GM12878 (cell line): ENCODE results near the gene ANKRD28. TPM values are rescaled to one million over a fixed set of nuclear protein-coding genes. Genes with fewer than 3 reads are reported as not detected.

ENCODE experiments used
- ATAC-seq: fragments of 200-7000 bp; cut with Tn5 transposase; 3 replicates; pipeline ENCODE4 v1.9.1; 2020; ENCODE audit warnings: mild to moderate bottlenecking, moderate library complexity
- BruUV-seq: library from RNA; stranded (reverse); fragments of 400-500 nt; replicated peaks from 2 replicates; lab custom pipeline; 2021; lab: Mats Ljungman, UMichigan
- CTCF ChIA-PET: fragments of 300-600 bp; sonication (Branson Sonifier 250); formaldehyde crosslinking; extraction: SDS; loops from one replicate; lab custom pipeline; 2021; ENCODE audit warnings: inconsistent platforms; lab: Yijun Ruan, JAX
- POLR2A ChIA-PET: fragments of 350-600 bp; formaldehyde crosslinking; extraction: SDS; loops from one replicate; lab custom pipeline; 2021; ENCODE audit warnings: inconsistent platforms; lab: Charles Lee
- RAD21 ChIA-PET: fragments of 300-600 bp; sonication (Branson Sonifier 250); formaldehyde crosslinking; loops from one replicate; lab custom pipeline; 2023; ENCODE audit warnings: antibody characterized with exemption; ENCODE audit not compliant: unreplicated experiment; lab: Charles Lee
- SMC1A ChIA-PET: fragments of 300-600 bp; sonication (Branson Sonifier 250); formaldehyde crosslinking; loops from one replicate; lab custom pipeline; 2023; ENCODE audit not compliant: unreplicated experiment, uncharacterized antibody; lab: Charles Lee
- DNase-seq: peaks from one replicate; pipeline ENCODE4 v3.0.0-alpha.2; 2011; ENCODE audit warnings: low read depth, low spot score
- FAIRE-seq: peaks from 3 replicates; lab custom pipeline; 2011; peaks lifted over from hg19 to GRCh38; lab: Jason Lieb, UNC
- H2AFZ ChIP-seq: 2 replicates; pipeline ENCODE4 v1.6.0; 2011; ENCODE audit warnings: low read depth, low read length, control low read depth; ENCODE audit not compliant: control insufficient read depth
- H3K27ac ChIP-seq: 2 replicates; pipeline ENCODE4 v1.5.1; 2011; ENCODE audit warnings: control low read depth; ENCODE audit not compliant: control insufficient read depth, insufficient read depth
- H3K27me3 ChIP-seq, 2 experiments: replicated peaks in 1 of 2; 2 replicates each; pipeline versions ENCODE4 v1.6.0 to v1.6.1; 2011; ENCODE audit warnings: low read length in 1 of 2; ENCODE audit not compliant: control insufficient read depth in 2 of 2, insufficient read depth in 2 of 2
- H3K36me3 ChIP-seq, 2 experiments: 2 replicates each; pipeline ENCODE4 v1.5.1; 2011; ENCODE audit warnings: low read length in 1 of 2; ENCODE audit not compliant: control insufficient read depth in 2 of 2, insufficient read depth in 2 of 2
- H3K4me1 ChIP-seq: 2 replicates; pipeline ENCODE4 v1.6.1; 2011; ENCODE audit warnings: mild to moderate bottlenecking, low read length, moderate library complexity, mixed read lengths; ENCODE audit not compliant: control insufficient read depth, insufficient read depth
- H3K4me2 ChIP-seq: 2 replicates; pipeline ENCODE4 v1.6.0; 2011; ENCODE audit warnings: control low read depth; ENCODE audit not compliant: control insufficient read depth, insufficient read depth
- H3K4me3 ChIP-seq: fragments of 200-600 bp; sonication (generic); 2 replicates; pipeline ENCODE4 v1.5.1; 2016
- H3K79me2 ChIP-seq: 2 replicates; pipeline ENCODE4 v1.6.0; 2011; ENCODE audit warnings: low read length; ENCODE audit not compliant: control insufficient read depth, insufficient read depth
- H3K9ac ChIP-seq: 2 replicates; pipeline ENCODE4 v1.8.0; 2011; ENCODE audit warnings: low read length, control low read depth, mixed read lengths; ENCODE audit not compliant: control insufficient read depth, insufficient read depth
- H3K9me3 ChIP-seq: replicated peaks from 3 replicates; pipeline ENCODE4 v1.5.1; 2011; ENCODE audit warnings: mild to moderate bottlenecking, low read length; ENCODE audit not compliant: control insufficient read depth, insufficient read depth
- H4K20me1 ChIP-seq: 2 replicates; pipeline ENCODE4 v1.6.0; 2011; ENCODE audit not compliant: control insufficient read depth, insufficient read depth
- CBX5 ChIP-seq: sonication (generic); IDR thresholded peaks from 2 replicates; pipeline ENCODE4 v1.6.1; 2016; ENCODE audit warnings: low read depth, moderate library complexity, mild to moderate bottlenecking, inconsistent platforms
- JUND ChIP-seq: IDR thresholded peaks from 2 replicates; pipeline ENCODE4 v1.6.1; 2012; ENCODE audit warnings: low read depth, mild to moderate bottlenecking, low read length, improper control_type of control experiment, moderate library complexity
- KLF5 ChIP-seq: fragments of 450-650 bp; IDR thresholded peaks from 2 replicates; pipeline ENCODE4 v1.6.1; 2014; ENCODE audit warnings: mild to moderate bottlenecking; ENCODE audit not compliant: partially characterized antibody
- WGBS: methylation state at CpG from one replicate; pipeline ENCODE4 v1.1.6; 2016; ENCODE audit warnings: low lambda C conversion rate; ENCODE audit not compliant: insufficient replicate concordance, insufficient coverage; ENCODE audit errors: missing lambda C conversion rate; 5-methylcytosine and 5-hydroxymethylcytosine counted together
- in situ Hi-C: fragments of 300-500 bp; cut with MboI; formaldehyde crosslinking; loops from 9 replicates; pipeline ENCODE4 v1.14.3; 2018; ENCODE audit warnings: mixed read lengths
- intact Hi-C: fragments of 100-400 bp; cut with micrococcal nuclease; formaldehyde crosslinking; loops from one replicate; pipeline ENCODE4 v1.14.2; 2022; ENCODE audit not compliant: unreplicated experiment
- polyA plus RNA-seq, 11 experiments: library from polyadenylated mRNA; depleted of rRNA in 4 of 11; unstranded in 6 of 11; stranded (reverse) in 5 of 11; fragments of >200 nt; fragmentation: Nextera tagmentation in 4 of 11; fragmentation: Illumina TruSeq in 1 of 11; extraction: Ambion mirVana in 4 of 11; extraction: Trizol in 1 of 11; gene quantifications; 1 replicate in 1 of 11; 2 replicates in 10 of 11; pipeline versions ENCODE4 v1.2.1 to v1.2.3, GENCODE V29; 2011 to 2016; ENCODE audit warnings: inconsistent platforms in 2 of 11, missing spikeins in 2 of 11, low read depth in 1 of 11
- total RNA-seq, 4 experiments: library from RNA; depleted of rRNA in 3 of 4; stranded (reverse); fragments of >200 nt in 3 of 4; fragmentation: Illumina TruSeq in 1 of 4; extraction: Trizol in 1 of 4; gene quantifications; 2 replicates each; pipeline versions ENCODE4 v1.2.1 to v1.2.3, GENCODE V29; 2013 to 2021
- TF ChIP-seq, protein P1 (sequence below): fragments of 450-650 bp; IDR thresholded peaks from 2 replicates; pipeline ENCODE4 v1.6.1; 2017; ENCODE audit warnings: antibody characterized with exemption, mild to moderate bottlenecking, moderate library complexity
- TF ChIP-seq, protein P2 (sequence below): fragments of 450-650 bp; IDR thresholded peaks from 2 replicates; pipeline ENCODE4 v1.6.1; 2017; ENCODE audit warnings: low read depth, mild to moderate bottlenecking, moderate library complexity

ANKRD28 gene
- total and polyA plus RNA-seq, 10 of the 15 experiments (the other 5 are each of a cell fraction or from before 2014, with no cell fraction given), result 11.2 to 105 (median 38.3) TPM

DNA sequence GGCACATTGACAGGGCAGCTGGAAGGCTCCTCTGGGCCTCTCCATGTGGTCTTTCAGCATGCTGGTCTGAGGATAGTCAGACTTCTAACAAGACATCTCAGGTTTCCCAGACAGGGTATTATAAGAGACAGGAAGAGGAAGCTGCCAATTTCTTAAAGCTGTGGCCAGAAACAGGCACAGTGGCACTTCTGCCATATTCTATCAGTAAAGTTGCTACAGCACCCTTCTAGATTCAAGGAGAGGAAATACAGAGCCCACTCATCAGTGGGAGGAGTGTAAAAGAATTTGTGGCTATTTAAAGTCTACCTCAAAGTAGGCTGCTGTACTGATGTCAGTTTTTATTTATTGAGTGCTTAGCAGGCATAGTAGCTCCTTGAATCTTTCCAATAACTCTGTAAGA lies 140.8 kb downstream of the ANKRD28 start (continued):
- TF ChIP-seq, protein P1, sequence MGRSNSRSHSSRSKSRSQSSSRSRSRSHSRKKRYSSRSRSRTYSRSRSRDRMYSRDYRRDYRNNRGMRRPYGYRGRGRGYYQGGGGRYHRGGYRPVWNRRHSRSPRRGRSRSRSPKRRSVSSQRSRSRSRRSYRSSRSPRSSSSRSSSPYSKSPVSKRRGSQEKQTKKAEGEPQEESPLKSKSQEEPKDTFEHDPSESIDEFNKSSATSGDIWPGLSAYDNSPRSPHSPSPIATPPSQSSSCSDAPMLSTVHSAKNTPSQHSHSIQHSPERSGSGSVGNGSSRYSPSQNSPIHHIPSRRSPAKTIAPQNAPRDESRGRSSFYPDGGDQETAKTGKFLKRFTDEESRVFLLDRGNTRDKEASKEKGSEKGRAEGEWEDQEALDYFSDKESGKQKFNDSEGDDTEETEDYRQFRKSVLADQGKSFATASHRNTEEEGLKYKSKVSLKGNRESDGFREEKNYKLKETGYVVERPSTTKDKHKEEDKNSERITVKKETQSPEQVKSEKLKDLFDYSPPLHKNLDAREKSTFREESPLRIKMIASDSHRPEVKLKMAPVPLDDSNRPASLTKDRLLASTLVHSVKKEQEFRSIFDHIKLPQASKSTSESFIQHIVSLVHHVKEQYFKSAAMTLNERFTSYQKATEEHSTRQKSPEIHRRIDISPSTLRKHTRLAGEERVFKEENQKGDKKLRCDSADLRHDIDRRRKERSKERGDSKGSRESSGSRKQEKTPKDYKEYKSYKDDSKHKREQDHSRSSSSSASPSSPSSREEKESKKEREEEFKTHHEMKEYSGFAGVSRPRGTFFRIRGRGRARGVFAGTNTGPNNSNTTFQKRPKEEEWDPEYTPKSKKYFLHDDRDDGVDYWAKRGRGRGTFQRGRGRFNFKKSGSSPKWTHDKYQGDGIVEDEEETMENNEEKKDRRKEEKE, result no peak

DNA sequence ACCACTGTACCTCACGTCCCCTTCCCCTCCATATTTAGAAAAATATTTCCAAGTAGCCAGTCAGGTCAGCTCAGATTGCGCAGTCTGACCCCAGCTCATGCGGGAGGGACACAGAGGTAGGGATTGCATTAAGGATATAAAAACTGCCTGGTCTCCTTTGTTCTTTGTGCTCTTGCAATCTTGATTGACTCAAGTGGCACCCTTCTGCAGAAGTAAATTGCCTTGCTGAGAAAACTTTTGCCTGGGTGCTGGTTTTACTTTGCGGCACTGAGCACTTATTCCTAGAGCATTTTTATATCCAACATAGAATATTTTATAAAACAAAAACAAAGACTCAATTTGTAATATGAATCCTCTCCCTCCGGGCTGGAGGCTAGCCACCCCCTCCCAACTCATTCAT lies 141.4 kb downstream of the ANKRD28 start:
- H3K27ac ChIP-seq, result no peak overlapping the region
- POLR2A ChIA-PET, result no interaction called here
- no peak overlapping the region for H3K9ac ChIP-seq
- H3K9me3 ChIP-seq, result peaks cover 13% of the 10 kb centered on the region
- CTCF ChIA-PET, result interaction anchor here (0.7 kb wide), 1 partner anchor 13 kb away, joined by 3 read pairs; no protein-coding TSS in a partner anchor
- no peaks in the 10 kb centered on the region for H3K36me3 ChIP-seq
- no peak overlapping the region for H3K4me2 ChIP-seq
- WGBS, result 89% methylated on average over 4 of the region's 5 CpGs
- no peak overlapping the region for H3K4me3 ChIP-seq
- H3K79me2 ChIP-seq, result no peaks in the 10 kb centered on the region
- RAD21 ChIA-PET, result interaction anchor here (1.4 kb wide), 1 partner anchor 8 kb away, joined by 4 read pairs; no protein-coding TSS in a partner anchor
- peak; percentile 99 for TF ChIP-seq CBX5
- TF ChIP-seq, protein P2, sequence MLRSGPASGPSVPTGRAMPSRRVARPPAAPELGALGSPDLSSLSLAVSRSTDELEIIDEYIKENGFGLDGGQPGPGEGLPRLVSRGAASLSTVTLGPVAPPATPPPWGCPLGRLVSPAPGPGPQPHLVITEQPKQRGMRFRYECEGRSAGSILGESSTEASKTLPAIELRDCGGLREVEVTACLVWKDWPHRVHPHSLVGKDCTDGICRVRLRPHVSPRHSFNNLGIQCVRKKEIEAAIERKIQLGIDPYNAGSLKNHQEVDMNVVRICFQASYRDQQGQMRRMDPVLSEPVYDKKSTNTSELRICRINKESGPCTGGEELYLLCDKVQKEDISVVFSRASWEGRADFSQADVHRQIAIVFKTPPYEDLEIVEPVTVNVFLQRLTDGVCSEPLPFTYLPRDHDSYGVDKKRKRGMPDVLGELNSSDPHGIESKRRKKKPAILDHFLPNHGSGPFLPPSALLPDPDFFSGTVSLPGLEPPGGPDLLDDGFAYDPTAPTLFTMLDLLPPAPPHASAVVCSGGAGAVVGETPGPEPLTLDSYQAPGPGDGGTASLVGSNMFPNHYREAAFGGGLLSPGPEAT, result peak; percentile 23; the same call in 1 of the 2 replicates
- TF ChIP-seq JUND, result no peak
- peak; percentile 88 for TF ChIP-seq KLF5
- DNase-seq (no peak), ATAC-seq (no peak), FAIRE-seq (no peak)
- SMC1A ChIA-PET, result interaction anchor here (2.0 kb wide), 1 partner anchor 11 kb away, joined by 8 read pairs; no protein-coding TSS in a partner anchor
- in situ Hi-C loops (no loop called here), intact Hi-C loops (no loop called here)
- H2AFZ ChIP-seq, result no peak overlapping the region
- no peaks in the 10 kb centered on the region for H4K20me1 ChIP-seq
- no TSS peak for BruUV-seq
- H3K4me1 ChIP-seq, result no peaks in the 10 kb centered on the region
- no peaks in the 10 kb centered on the region for H3K27me3 ChIP-seq
